CD1c-positive myeloid dendritic cell (primary cell): ENCODE data around the gene APCDD1L.

Experiments
- DNase-seq: peaks from one replicate; pipeline ENCODE4 v3.0.0-alpha.2; 2016; ENCODE audit errors: extremely low spot score

The APCDD1L gene

DNA sequence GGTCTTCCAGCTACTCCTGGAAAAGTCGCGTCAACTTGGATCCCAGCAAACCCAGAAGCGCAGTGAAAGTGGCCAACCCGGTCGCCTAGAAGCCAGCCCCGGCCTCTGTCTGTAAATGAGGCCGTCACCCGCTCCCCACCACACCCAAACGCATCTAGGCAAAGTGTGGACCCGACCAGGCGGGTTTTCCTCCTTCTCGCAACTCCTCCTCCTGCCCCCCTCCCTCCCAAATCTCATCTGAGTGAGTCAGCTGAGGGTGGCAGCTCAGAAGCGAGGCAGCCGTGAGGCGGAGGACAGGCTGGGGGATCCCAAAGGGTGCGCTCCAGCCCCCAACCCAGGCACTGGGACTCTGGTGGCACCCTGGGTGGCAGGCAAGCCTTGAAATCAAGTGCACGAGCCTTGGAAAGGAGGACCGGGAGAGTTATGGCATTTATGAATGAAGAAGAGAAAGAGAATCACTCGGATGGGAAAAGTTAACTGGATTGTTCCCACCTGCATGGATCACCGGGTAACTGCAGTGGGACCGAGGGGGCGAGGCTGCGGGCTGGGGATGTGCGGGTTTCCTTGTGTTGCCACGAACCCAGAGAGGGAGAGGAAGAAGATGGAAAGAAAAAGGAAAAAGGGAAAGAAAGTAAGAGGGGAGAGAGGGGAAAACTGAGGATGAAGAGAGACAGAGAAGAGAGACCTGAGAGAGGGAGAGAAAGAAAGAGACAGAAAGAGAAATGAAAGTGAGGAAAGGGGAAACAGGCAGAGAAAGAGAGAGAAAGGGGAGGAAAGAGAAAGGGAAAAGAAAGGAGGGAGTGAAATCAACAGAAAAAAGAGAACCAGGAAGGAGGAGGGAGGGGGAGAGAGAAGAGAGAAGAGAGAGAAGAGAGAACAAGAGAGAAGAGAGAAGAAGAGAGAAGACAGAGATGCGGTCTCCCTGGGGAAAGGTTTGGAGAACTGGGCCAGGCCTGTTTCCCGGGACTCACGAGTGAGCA, at the start of gene APCDD1L:
Gene APCDD1L (minus strand): TSS at position 167 of the 980 bp plus-strand sequence. CDS start 692 bp downstream, outside the sequence.
- no peak for DNase-seq

DNA sequence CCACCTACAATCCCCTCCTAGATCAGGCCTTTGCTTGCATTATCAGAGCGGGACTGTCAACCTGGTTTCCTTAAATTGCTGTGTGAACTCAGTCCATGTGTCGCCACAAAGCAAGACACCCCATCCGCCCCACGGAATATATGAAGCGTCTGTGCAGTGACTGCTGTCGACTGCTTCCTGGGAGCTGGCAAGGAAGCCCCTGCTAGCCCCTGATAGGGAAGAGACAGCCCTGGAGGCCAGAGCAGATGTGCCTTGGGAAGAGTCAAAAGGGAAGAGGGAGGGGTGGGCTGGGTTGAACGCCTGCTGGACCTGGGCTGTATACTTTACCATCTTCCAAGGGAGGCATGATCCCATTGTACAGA, 44.1 kb upstream of the APCDD1L start:
- no peak for DNase-seq

DNA sequence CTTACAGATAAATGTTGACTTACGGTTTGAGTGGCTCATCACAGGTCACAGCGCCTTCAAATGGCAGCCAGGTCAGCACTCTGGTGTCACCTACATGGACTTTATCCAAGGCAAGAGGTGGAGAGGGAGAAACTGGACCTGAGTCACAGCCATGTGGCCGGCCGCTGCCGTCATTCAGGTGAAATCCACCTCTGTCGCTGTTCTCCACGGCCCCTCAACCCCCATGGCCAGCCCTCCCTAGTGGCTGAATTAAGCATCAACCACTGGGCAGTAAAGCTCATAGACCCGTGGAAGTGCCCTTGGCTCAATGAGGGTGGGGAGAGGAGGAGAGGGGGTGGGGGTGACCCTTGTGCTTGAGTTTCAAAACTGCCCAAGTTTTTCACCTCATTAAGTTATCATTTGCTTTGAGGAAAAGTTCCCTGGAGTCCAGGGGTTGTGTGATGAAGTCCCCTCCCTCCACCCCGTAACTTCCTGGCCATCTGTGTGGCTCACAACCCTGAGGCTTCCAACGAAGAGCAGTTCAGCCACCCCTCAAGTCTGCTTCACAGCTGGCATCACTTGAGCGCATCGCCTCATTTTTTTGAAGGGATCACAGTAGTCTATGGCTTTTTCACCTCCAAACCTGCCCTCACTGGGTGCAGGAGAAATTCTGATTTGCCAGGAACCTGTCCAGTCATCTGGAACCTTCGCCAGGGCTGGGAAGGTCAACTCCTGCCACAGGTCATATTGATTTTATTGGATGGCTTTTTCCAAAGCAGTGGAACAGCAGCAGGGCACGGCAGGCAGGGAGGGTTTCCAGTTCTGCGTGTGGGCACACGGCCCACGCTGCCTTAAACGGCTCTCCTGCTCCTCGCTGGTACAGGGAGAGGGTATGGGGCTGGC, 43.5 kb upstream of the APCDD1L start:
- DNase-seq: no peak

DNA sequence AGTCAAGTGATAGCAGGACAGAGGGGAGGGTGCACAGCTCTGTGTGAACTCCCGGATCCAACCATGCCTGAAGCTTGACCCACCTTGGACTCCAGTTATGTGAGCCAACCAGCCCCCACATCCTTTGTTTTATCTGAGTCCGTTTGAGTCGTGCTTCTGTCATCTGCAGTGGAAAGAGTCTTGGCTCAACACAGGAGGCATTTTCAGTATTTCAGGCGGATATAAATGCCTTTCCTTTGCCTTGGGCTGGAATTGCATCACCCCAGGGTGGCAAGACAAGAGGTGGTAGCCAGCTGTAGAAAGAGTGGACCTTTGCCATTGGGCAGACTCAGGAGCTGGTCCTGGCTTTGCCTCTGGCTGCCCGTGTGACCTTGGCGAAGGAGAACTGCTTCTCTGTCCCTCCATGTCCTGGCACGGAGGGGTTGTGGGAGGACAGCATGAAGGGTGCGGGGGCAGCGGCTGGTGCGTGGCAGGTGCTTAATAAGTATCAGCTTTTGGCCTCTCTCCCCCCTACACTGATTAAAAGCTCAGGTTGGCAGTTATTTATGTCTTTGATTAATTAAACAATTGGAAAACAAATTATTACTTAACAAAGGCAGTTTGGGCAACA, 42.6 kb upstream of the APCDD1L start:
- DNase-seq: no peak

DNA sequence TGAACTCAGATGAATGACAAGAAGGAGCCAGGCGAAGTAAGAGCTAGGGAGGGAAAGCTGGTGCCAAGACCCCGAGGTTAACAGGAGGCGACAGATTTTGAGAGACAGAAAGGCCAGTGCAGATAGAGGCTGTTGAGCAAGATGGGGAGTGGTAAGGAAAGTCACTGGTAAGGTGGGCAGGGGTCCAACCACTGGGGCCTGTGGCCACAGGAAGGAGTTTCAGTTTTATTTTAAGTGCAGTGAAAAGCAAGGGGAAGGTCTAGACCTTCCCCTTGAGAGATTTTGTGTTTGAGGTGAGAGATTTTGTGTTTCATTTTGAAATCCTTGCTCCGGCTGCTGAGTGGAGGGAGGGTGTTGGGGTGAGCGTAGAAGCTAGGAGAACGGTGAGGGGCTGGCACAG, 41.8 kb upstream of the APCDD1L start:
- no peak for DNase-seq

DNA sequence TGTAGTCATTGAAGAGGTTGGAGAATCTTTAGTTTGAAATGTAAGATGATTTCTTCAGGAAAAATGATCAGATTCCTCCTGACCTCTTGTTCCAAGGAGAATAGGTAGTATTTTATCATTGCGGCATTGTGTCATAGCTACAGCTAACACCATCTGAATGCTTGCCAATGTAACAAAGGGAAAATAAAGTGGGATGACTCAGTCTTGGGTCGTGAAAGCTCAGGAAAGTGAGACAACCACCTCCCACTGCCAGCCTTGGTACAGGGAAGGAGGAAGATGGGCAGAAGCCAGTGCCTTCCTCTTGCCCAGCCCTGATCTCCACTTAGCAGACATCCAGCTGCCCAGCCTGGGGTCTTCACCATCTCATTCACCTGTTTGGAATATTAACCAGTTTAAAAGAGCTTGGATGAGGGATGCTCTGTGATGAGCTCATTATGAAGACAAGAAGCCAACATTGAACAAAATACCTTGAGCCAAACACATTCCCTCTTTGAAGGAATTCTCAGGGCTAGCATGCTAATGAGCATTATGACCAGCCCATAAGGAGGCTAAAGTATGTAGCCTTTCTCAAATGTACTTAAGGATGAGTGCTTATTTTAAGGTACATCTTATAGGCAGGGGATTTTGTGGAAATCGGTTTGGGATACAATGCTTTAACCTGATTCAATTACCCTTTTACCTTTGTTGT, 40.0 kb upstream of the APCDD1L start:
- DNase-seq: no peak

DNA sequence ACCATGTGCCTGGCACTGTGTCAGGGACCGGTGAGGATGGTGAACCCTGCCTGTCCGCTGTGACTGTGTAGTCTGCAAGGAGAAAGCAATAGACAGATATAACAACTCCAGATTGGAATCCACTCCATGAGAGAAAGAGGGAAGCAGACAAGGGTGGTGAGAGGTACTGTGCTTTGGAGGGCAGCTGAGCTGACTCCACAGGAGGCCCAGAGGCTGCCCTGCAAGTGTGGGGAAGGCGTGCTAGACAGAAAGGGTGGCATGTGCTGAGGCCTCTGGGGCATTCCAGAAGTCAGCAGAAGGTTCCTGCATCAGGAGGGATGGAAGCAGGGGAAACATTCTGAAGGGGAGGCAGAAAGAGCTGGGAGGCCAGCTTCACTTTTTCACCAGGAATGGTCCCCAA, 39.3 kb upstream of the APCDD1L start:
- DNase-seq: no peak

DNA sequence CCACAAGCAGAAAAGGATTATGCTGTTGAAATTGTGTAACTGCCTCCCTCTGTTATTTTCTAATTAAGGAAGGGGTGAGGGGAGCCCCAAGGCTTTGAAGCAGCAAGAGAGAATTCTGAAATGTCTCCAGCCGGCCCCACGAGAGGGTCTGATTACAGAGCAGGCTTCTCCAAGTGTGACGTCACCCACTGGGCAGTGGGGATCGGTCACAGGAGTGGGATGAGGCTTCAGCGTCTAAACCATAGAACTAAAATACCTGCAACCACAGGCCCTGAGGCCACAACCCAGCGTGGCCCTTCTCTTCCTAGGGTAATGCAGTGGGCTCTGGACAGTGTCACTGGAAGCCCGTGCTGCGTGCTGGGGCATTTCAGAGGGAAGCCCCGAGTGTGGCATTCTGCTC, 38.6 kb upstream of the APCDD1L start:
- no peak for DNase-seq

DNA sequence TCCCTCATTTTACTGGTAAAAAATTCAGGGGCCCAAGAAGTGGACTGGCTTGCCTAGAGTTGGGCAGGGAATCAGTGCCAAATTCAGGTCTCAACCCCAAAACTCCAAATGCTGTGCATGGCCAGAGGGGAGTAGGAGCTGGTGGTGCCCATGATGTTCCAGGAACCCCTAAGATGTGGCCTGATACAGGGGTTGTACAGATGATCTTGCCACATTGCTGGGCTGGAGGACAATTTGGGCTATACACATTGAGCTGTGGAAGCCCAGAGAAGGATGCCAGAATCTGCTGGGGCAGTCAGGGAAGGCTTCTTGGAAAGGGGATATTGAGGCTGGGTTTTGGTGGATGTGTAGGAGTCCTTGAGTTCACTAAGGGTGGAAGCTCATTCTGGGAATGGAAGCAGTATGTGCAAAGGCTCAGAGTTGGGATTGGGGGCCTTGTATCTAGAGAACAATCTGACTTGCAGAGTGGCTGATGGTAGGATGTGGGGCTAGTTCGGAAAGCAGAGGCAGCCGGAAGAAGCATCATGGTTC, 38.0 kb upstream of the APCDD1L start:
- DNase-seq: no peak

DNA sequence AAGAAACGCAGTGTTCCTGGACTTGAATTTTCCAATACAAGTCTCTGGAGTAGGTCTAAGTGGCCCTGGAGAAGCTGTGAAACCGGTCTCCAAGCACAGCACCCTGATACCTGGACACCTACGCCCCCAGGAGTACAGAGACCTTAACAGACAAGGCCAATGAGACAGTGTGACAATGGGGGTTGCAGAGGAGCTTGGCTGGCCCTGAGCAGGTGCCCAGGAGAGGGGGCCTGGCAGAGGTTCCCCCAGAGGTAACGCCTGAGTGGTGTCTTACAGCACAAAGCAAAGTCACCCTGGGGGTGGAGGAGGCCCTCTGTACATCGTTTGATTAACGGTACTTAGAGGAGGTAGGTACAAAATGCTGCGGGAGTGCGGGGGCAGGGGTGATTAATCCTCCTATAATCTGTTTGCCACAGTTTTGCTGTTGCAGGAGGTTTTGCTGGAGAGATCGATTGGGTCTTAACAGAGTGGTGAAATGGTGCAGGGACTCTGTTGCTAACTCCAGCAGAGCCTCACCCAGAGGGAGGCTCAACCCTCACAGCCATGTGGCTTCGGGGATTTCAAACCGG, 37.3 kb upstream of the APCDD1L start:
- DNase-seq: no peak

DNA sequence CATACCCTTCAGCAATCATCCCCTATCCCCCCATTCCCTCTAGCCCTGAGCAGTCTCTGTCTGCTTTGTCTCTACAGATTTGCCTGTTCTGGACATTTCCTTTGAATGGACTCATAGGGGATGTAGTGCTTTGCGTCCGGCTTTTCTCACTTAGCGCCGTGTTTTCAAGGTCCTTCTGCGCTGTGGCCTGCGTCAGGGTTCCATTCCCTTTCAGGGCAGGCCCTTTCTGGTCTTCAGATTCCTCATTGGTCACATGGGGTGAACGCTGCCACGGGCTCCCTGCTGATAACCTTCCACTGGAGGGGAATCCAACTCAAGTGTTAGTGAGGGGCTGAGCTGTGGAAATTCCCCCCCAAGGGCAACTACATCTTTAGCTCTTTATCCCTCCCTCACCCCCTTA, 36.4 kb upstream of the APCDD1L start:
- DNase-seq: no peak

DNA sequence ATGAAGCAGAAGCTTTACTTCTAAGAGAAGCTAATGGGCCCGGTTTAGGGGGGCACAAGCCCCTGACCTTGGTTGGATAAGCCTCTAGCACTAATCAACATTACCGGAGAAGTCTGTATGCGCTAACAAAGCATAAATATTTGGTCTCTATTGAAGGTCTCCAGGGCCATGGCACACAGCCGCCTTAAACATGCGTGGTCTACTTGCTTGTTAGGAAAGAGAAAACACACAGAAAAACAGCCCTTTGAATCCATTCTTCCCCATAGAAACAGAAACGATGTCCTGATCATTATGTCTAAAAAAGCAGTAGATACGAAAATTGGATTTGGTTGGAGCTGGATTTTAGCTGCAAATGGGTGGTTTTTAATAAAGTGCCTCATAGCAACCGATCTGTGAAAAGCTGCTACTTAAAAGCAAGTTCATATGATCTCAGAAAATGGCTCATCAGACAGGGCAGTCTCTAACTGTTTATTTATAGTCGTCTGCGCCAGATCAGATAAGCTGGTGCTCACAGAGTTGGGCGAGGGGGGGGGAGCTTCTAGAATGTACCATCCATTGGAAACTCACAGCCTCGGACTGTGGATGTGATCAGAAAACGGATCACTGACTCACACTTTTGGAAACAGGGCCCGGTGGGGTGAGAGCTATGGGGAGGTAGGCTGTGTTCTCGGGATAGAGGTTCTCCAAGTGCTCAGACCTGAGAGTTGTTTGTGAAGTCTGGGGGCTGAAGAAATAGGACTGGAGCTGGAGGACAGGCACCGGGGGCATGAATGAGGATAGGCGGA, 35.3 kb upstream of the APCDD1L start:
- DNase-seq: no peak

DNA sequence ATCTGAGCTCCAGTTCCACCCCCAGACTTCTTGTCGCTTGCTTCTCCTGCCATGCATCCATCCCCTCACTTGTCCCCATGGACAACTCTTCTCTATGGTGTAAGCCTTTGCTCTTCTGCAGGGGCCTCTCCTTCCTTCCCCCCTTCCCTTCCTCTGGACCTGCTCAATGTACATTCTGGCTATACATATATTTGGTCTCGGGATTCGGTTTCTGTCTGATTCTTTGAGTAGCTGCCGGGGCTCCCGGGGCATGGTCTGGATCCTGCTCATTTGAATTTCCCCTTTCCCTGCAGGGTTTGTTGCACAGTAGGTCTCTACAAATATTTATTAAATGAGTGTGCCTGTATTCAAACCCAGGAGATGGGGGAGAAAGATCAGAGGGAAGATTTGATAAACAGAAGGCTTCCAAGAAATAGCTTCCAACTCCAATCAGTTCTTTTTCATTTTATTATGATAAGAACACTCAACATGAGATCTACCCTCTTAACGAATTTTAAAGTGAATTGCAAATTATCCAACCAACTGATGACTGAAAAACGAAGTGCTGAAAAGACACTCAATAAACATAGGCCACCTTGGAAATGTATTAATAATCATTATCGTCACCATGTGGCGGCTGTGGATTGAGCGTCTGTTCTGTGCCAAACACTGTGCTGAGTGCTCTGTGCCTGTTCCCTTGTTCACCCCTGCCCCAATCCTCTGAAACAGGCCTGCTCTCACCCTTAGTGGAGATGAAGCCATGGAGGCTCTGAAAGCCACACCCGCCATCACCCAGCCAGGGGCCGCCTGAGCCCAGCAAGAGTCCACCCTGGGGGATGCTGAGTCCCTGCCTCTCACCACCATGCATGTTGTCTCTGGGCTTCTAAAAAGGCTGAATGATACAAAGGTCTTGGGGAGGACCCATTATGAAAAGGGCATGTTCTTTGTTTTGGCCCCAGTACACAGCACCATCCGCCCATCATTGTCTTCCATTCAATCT, 34.3 kb upstream of the APCDD1L start:
- no peak for DNase-seq

DNA sequence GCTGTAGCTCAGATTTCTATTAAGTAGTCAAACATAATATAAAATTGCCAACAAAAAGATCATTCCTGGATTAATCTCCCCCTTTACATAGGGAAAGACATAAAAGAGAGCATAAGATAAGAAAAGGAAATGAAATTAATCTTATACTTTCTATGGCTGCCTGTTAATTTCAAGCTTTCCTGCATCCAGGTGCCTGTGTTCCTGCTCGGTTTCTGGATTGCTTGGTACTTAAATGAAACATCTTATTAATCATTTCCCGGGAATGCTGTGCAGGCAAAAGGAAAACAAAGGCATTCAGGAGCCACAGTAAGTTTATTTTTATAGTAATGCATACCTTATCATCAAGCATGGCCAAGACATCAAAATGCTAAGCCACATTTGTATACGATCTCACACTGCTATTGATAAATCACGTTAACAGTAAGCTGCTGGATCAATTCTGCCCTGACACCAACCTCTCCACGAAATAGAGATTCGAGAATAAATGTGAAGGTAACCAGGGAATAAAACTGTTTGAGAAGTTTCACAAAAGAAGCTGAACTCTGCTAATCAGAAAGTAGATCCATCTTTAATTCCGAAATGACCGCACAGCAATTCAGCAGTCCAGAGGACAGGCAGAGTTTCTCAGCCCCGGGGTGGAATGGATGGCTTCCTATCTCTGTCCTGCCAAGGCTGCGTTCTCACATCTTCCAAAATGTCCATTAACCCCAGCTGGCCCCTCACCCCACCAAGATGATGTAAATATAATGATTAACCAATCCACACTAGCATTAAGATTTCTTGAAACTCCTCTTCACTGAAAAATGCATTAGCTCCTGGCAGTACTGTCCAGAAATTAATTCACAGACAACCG, 32.6 kb upstream of the APCDD1L start:
- DNase-seq: no peak

DNA sequence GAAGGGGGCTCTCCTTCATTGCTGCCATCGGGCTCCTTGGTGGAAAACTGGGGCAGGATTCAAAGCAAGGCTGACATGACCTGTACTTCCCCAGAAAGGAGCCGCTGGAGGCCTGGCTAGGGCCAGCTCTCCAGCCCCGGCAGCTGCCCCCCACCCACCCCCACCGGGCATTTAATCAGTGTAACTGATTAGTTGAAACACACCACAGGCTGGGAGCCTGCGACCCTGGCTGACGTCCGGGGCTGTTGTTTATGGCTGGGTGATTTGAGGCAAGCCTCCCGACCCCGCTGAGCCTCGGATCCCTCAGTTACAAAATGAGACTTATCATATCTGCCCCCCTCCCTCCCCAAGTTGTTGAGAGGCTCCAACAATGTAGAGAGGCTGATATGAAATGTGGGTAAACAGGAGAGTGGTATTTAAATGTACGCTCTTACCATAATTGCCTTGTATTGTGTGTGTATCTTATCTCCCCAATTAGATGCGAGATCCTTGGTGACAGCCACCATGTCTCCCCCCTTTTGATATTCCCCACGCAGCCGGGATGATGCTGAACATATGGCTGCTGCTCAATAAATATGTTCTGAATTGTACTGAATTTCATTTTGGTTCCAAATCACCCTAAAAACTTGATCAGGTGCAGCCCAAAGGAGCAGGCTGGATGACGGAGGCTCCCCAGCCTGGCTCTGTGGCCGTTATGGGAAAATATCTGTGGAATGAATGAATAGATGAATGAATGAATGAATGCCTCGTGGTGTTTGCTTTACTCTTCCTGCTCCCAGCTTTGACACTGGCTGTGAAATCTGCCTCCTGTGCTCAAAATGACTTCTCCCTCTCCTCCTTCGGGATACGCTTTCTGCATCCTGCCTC, 31.8 kb upstream of the APCDD1L start:
- no peak for DNase-seq

DNA sequence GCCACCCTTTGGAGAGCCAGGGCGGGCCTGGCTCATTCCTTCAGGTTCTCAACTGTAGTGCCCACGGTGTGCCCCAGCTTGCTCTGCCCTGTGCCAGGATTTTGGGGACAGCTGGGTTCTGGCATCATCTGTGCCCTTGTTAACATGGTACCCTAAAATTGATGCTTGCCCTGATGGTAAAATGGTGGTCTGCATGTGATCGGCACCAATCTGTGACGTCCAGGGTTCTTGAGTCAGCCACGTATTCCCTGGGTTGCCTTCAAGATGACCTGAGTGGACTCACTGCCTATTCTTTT, 31.2 kb upstream of the APCDD1L start:
- DNase-seq: no peak
